Prostate gland (tissue), 2 donors: ENCODE data around the gene KCNG1.

ENCODE experiments used
- CTCF ChIP-seq, 4 experiments: fragments of 200-600 bp in 2 of 4; fragments of 450-650 bp in 2 of 4; sonication (generic) in 2 of 4; IDR thresholded peaks; 1 replicate in 3 of 4; 2 replicates in 1 of 4; pipeline ENCODE4 v1.5.1; 2016 to 2019; ENCODE audit warnings: antibody characterized with exemption in 4 of 4, mild to moderate bottlenecking in 2 of 4, moderate library complexity in 2 of 4
- POLR2A ChIP-seq: fragments of 450-650 bp; IDR thresholded peaks from one replicate; pipeline ENCODE4 v1.6.1; 2016; ENCODE audit warnings: antibody characterized with exemption, mild to moderate bottlenecking

- TF ChIP-seq CTCF (IDR thresholded peaks at IDR 0.05) (no peak), POLR2A (no peak)
These were observed 42.7 kb upstream of the KCNG1 start for GRCh38 chr20:51065615-51066014.
